HEK293T (cell line): ENCODE results near the gene ESPN.

ENCODE experiments used
- CTCF ChIA-PET: fragments of 350-600 bp; formaldehyde crosslinking; extraction: SDS; loops from one replicate; lab custom pipeline; 2021; ENCODE audit warnings: antibody characterized with exemption, inconsistent platforms; lab: Yijun Ruan, JAX
- POLR2A ChIA-PET: fragments of 350-600 bp; formaldehyde crosslinking; extraction: SDS; loops from one replicate; lab custom pipeline; 2020; ENCODE audit warnings: antibody characterized with exemption, inconsistent platforms; lab: Yijun Ruan, JAX
- DNase-seq: peaks from one replicate; pipeline ENCODE4 v3.0.0; 2012; ENCODE audit warnings: mixed read lengths; ENCODE audit errors: extremely low spot score
- ARNT ChIP-seq: fragments of 450-650 bp; IDR thresholded peaks from 2 replicates; pipeline ENCODE4 v1.6.1; 2017; ENCODE audit warnings: mild to moderate bottlenecking
- BHLHE40 ChIP-seq: fragments of 450-650 bp; IDR thresholded peaks from 2 replicates; pipeline ENCODE4 v1.6.1; 2016; ENCODE audit warnings: mild to moderate bottlenecking, moderate library complexity, borderline replicate concordance
- CTBP1 ChIP-seq: fragments of 450-650 bp; IDR thresholded peaks from 2 replicates; pipeline ENCODE4 v1.6.1; 2016; ENCODE audit warnings: borderline replicate concordance
- ELF4 ChIP-seq: fragments of 450-650 bp; IDR thresholded peaks from 2 replicates; pipeline ENCODE4 v1.6.1; 2017; ENCODE audit warnings: antibody characterized with exemption
- FOXA1 ChIP-seq: fragments of 450-650 bp; IDR thresholded peaks from 2 replicates; pipeline ENCODE4 v1.6.1; 2016; ENCODE audit warnings: mild to moderate bottlenecking
- FOXK2 ChIP-seq: fragments of 450-650 bp; IDR thresholded peaks from 2 replicates; pipeline ENCODE4 v1.6.1; 2016; ENCODE audit warnings: mild to moderate bottlenecking
- FOXM1 ChIP-seq: fragments of 450-650 bp; IDR thresholded peaks from 2 replicates; pipeline ENCODE4 v1.6.1; 2017; ENCODE audit warnings: mild to moderate bottlenecking, borderline replicate concordance
- HDGF ChIP-seq: fragments of 450-650 bp; IDR thresholded peaks from 2 replicates; pipeline ENCODE4 v1.6.1; 2017; ENCODE audit warnings: antibody characterized with exemption, borderline replicate concordance
- L3MBTL2 ChIP-seq: fragments of 450-650 bp; conservative IDR thresholded peaks from 2 replicates; pipeline ENCODE4 v1.6.1; 2016; ENCODE audit warnings: mild to moderate bottlenecking
- LEF1 ChIP-seq: fragments of 450-650 bp; IDR thresholded peaks from 2 replicates; pipeline ENCODE4 v1.6.1; 2017; ENCODE audit warnings: mild to moderate bottlenecking, borderline replicate concordance
- NFRKB ChIP-seq: fragments of 450-650 bp; IDR thresholded peaks from 2 replicates; pipeline ENCODE4 v1.6.1; 2016; ENCODE audit warnings: mild to moderate bottlenecking, moderate library complexity
- SP1 ChIP-seq: fragments of 450-650 bp; IDR thresholded peaks from 2 replicates; pipeline ENCODE4 v1.6.1; 2017
- SUZ12 ChIP-seq: fragments of 450-650 bp; IDR thresholded peaks from 2 replicates; pipeline ENCODE4 v1.6.1; 2016; ENCODE audit warnings: mild to moderate bottlenecking
- TARDBP ChIP-seq: fragments of 450-650 bp; IDR thresholded peaks from 2 replicates; pipeline ENCODE4 v1.6.1; 2016
- ZNF384 ChIP-seq: fragments of 450-650 bp; IDR thresholded peaks from 2 replicates; pipeline ENCODE4 v1.6.1; 2016
- TF ChIP-seq, protein P1 (sequence below): fragments of 450-650 bp; IDR thresholded peaks from 2 replicates; pipeline ENCODE4 v1.6.1; 2016

ESPN gene

DNA sequence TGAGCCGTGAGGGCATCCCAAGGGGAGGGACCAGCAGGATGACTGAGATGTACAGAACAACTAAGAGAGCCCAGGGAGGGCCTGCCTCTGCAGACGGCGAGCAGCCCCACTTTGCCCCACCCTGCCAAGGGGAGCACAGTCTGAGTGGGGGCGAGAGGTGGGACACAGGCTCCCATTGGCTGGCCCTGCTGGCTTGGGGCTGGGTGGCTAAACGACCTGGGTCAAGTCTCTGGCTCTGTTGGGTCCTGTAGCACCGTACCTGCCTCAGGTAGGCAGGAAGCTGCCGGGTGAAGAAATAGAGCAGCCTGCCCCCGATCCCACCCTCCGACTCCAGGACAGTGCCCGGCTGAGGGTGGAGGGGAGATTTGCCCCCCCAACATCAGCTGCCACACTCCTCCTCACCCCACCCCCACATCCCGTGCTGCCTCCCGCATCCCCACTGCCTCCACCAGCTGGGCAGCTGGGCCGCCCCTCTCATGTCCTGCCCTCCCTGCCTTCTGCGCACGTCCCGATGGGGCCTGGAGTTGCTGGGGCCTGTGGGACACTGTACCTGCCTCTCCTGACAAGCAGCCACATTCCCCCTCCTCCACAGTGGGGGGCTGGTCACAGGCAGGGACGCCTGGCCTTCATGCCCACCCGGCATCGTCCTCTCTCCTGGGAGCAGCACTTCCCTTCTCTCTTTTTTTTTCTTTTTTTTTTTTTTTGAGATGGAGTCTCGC is 79.5 kb downstream of the ESPN start:
- CTCF ChIA-PET, result interaction anchor here (1.2 kb wide), 1 partner anchor 14 kb away, joined by 3 read pairs; no protein-coding TSS in a partner anchor
- DNase-seq, result no peak

GRCh38 chr1:6504887-6505286 is 80.3 kb downstream of the ESPN start:
- CTCF ChIA-PET, result no interaction called here
- TF ChIP-seq ZNF384 (no peak), FOXK2 (no peak), ELF4 (no peak), FOXM1 (no peak), SP1 (no peak), HDGF (no peak), NFRKB (no peak), L3MBTL2 (no peak), LEF1 (no peak), BHLHE40 (no peak), CTBP1 (no peak), FOXA1 (no peak), ARNT (no peak), TARDBP (no peak), SUZ12 (no peak)
- TF ChIP-seq, protein P1, sequence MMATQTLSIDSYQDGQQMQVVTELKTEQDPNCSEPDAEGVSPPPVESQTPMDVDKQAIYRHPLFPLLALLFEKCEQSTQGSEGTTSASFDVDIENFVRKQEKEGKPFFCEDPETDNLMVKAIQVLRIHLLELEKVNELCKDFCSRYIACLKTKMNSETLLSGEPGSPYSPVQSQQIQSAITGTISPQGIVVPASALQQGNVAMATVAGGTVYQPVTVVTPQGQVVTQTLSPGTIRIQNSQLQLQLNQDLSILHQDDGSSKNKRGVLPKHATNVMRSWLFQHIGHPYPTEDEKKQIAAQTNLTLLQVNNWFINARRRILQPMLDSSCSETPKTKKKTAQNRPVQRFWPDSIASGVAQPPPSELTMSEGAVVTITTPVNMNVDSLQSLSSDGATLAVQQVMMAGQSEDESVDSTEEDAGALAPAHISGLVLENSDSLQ, result no peak
- POLR2A ChIA-PET, result no interaction called here
- no peak for DNase-seq

More for the DNA sequence above, 79.5 kb downstream of the ESPN start:
- no peak for TF ChIP-seq BHLHE40
- no peak for TF ChIP-seq ELF4
- no peak for TF ChIP-seq ZNF384
- no peak for TF ChIP-seq FOXM1
- no peak for TF ChIP-seq CTBP1
- TF ChIP-seq HDGF, result no peak
- no peak for TF ChIP-seq NFRKB
- TF ChIP-seq FOXK2, result no peak
- TF ChIP-seq FOXA1, result no peak
- TF ChIP-seq L3MBTL2, result no peak
- no peak for TF ChIP-seq LEF1
- TF ChIP-seq, protein P1, result no peak
- TF ChIP-seq ARNT, result no peak
- TF ChIP-seq SP1, result no peak
- TF ChIP-seq TARDBP, result no peak
- no peak for TF ChIP-seq SUZ12
- POLR2A ChIA-PET, result interaction anchor here (1.0 kb wide), 1 partner anchor 15 kb away, joined by 4 read pairs; no protein-coding TSS in a partner anchor

DNA sequence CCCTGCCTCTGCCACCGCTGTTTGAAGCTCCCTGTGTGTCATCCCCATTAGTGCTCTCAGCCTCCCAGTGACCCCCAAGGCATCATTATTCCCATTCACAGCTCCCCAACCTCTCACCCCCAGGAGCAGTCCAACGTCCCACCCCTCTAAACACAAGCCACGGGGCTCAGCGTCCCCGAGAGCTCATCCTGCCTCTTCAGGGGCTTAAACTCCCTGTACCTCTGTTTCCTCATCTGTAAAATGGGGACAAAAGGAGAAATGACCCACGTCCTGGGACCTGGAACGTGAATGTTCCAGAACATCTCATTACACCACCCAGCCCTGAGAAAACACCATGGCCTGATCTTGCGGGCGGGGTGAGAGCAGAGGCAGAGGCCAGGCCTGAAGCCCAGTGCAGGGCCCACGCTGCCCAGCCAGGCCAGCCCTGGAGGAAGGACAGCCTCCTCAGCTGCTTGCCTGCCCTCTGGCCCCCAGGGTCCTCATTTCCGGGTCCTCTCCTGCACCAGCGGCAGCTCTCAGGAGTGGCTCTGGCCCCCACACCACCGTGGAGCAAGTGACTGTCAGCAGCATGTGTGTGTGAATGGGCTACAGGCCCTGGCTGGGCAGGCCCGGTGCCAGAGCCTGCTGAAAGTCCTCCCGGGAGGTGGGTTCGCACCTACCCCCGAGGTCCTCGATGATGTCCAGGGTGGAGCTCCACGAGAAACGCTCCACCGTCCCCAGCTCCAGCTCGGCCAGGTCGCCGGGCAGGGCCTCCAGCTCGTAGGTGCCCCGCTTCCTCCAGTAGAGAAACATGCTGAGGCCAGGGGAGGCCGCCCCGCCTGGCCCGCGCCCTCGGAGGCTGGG is 81.0 kb downstream of the ESPN start:
- CTCF ChIA-PET, result interaction anchor here (1.4 kb wide), 1 partner anchor 19 kb away, joined by 4 read pairs; no protein-coding TSS in a partner anchor
- DNase-seq, result no peak
- POLR2A ChIA-PET, result interaction anchor here (1.4 kb wide), 1 partner anchor 7 kb away, joined by 4 read pairs; no protein-coding TSS in a partner anchor
- TF ChIP-seq L3MBTL2, result no peak
- no peak for TF ChIP-seq BHLHE40
- no peak for TF ChIP-seq ELF4
- no peak for TF ChIP-seq FOXM1
- no peak for TF ChIP-seq NFRKB
- no peak for TF ChIP-seq SP1
- no peak for TF ChIP-seq SUZ12
- no peak for TF ChIP-seq HDGF
- no peak for TF ChIP-seq CTBP1
- TF ChIP-seq, protein P1, result no peak
- TF ChIP-seq ARNT, result no peak
- no peak for TF ChIP-seq FOXK2
- no peak for TF ChIP-seq TARDBP
- TF ChIP-seq ZNF384, result no peak
- TF ChIP-seq LEF1, result no peak
- TF ChIP-seq FOXA1, result no peak

DNA sequence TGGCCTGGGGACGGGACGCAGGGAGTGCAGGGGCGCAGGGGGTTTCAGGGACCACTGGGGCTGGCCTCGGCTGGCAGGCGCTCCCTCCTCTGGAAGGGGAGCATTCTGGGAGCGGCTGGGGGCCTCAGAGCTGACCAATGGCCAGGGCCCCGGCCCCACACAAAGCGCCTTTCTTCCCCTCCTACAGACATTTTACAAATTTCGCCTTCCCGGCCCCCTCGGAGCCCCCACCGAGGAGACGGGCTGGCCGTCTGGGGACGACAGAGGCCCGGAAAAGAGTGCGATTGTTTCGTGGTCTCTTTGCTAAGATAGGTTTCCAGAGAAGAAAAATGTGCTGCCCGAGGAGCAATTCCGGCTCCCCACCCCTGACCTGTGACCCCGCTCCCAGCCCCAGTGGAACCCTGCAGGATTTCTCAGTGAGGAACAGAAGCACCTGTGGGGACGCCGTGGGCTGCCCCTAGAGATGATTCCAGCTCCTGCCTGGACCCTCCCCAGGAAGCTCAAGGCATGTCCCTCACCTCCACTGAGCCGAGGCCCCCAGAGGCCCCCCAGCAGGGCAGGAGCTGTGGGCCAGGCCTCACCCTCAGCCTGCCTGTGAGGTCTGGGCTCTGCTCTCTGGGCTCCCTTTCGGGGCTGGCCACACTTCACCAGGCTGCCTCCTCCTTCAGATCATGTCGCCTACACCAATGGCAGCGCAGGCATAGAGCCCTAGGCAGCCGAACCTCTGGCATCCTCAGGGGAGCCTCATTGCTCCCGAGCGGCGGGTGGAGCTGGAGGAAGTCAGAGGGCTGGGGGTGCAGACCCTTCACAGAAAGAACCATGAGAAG is 81.8 kb downstream of the ESPN start:
- no peak for DNase-seq
- TF ChIP-seq ARNT (no peak), ZNF384 (no peak), HDGF (no peak), SUZ12 (no peak), FOXA1 (no peak), SP1 (no peak)
- POLR2A ChIA-PET, result interaction anchor here (1.4 kb wide), 1 partner anchor 8 kb away, joined by 4 read pairs; no protein-coding TSS in a partner anchor
- CTCF ChIA-PET, result interaction anchor here (0.6 to 1.4 kb wide), 3 partner anchors 17 to 1937 kb away, joined by 3 to 5 read pairs (median 4); no protein-coding TSS in a partner anchor
